RWPE2 (cell line): ENCODE results near the gene NAB2.

Experiments
- ATAC-seq: fragments of 200-7000 bp; cut with Tn5 transposase; 3 replicates; pipeline ENCODE4 v1.9.1; 2021; ENCODE audit warnings: low read depth
- DNase-seq: peaks from one replicate; pipeline ENCODE4 v3.0.0-alpha.2; 2020; ENCODE audit warnings: low spot score
- H3K27ac ChIP-seq: fragments of 450-650 bp; 2 replicates; pipeline ENCODE4 v1.5.1; 2017; ENCODE audit warnings: mild to moderate bottlenecking; ENCODE audit not compliant: poor library complexity, severe bottlenecking
- H3K27me3 ChIP-seq: fragments of 250-450 bp; sonication (Bioruptor Pico); 2 replicates; pipeline ENCODE4 v1.5.1; 2021; ENCODE audit warnings: mild to moderate bottlenecking, moderate library complexity; ENCODE audit not compliant: insufficient read depth, poor library complexity, severe bottlenecking
- H3K36me3 ChIP-seq: fragments of 250-450 bp; sonication (Bioruptor Pico); 2 replicates; pipeline ENCODE4 v1.5.1; 2020; ENCODE audit warnings: low read depth, mild to moderate bottlenecking, moderate library complexity
- H3K4me1 ChIP-seq: fragments of 250-450 bp; sonication (Bioruptor Pico); 2 replicates; pipeline ENCODE4 v1.5.1; 2021; ENCODE audit warnings: mild to moderate bottlenecking, moderate library complexity; ENCODE audit not compliant: insufficient read depth, poor library complexity, severe bottlenecking
- H3K4me3 ChIP-seq: fragments of 250-450 bp; sonication (Bioruptor Pico); 2 replicates; pipeline ENCODE4 v1.5.1; 2021; ENCODE audit warnings: mild to moderate bottlenecking, moderate library complexity; ENCODE audit not compliant: severe bottlenecking
- H3K9me3 ChIP-seq: fragments of 250-450 bp; sonication (Bioruptor Pico); 2 replicates; pipeline ENCODE4 v1.5.1; 2021; ENCODE audit warnings: mild to moderate bottlenecking, moderate library complexity; ENCODE audit not compliant: severe bottlenecking
- TF ChIP-seq, protein P1 (sequence below): fragments of 450-650 bp; IDR thresholded peaks from one replicate; pipeline ENCODE4 v1.5.1; 2017; ENCODE audit warnings: mild to moderate bottlenecking, moderate library complexity; ENCODE audit not compliant: poor library complexity, severe bottlenecking

The NAB2 gene

DNA sequence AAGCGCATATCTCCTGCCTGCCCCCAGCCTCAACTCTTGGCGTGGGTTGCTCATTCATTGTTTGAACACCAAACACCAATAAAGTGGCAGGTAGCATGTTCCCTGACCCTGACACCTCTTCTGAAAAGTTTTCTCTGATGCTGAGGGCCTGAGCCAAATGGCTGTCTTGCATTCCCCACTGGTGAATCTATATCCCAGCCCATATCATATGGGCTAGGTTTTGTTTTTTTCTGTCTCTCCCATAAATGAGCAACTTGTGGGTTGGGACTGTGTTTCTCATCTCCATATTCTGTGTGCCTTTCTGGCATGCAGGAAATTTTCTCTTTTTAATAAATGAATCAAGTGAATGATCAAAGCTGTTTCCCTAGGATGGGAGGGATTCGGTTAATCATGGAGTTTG, 44.0 kb upstream of the NAB2 start:
- no peaks in the 10 kb centered on the region for H3K4me1 ChIP-seq
- TF ChIP-seq, protein P1, sequence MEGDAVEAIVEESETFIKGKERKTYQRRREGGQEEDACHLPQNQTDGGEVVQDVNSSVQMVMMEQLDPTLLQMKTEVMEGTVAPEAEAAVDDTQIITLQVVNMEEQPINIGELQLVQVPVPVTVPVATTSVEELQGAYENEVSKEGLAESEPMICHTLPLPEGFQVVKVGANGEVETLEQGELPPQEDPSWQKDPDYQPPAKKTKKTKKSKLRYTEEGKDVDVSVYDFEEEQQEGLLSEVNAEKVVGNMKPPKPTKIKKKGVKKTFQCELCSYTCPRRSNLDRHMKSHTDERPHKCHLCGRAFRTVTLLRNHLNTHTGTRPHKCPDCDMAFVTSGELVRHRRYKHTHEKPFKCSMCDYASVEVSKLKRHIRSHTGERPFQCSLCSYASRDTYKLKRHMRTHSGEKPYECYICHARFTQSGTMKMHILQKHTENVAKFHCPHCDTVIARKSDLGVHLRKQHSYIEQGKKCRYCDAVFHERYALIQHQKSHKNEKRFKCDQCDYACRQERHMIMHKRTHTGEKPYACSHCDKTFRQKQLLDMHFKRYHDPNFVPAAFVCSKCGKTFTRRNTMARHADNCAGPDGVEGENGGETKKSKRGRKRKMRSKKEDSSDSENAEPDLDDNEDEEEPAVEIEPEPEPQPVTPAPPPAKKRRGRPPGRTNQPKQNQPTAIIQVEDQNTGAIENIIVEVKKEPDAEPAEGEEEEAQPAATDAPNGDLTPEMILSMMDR: no peak
- no peaks in the 10 kb centered on the region for H3K36me3 ChIP-seq
- H3K27ac ChIP-seq: no peak overlapping the region
- no peaks in the 10 kb centered on the region for H3K9me3 ChIP-seq
- H3K4me3 ChIP-seq: no peak overlapping the region
- no peak for ATAC-seq
- DNase-seq: no peak
- no peaks in the 10 kb centered on the region for H3K27me3 ChIP-seq

DNA sequence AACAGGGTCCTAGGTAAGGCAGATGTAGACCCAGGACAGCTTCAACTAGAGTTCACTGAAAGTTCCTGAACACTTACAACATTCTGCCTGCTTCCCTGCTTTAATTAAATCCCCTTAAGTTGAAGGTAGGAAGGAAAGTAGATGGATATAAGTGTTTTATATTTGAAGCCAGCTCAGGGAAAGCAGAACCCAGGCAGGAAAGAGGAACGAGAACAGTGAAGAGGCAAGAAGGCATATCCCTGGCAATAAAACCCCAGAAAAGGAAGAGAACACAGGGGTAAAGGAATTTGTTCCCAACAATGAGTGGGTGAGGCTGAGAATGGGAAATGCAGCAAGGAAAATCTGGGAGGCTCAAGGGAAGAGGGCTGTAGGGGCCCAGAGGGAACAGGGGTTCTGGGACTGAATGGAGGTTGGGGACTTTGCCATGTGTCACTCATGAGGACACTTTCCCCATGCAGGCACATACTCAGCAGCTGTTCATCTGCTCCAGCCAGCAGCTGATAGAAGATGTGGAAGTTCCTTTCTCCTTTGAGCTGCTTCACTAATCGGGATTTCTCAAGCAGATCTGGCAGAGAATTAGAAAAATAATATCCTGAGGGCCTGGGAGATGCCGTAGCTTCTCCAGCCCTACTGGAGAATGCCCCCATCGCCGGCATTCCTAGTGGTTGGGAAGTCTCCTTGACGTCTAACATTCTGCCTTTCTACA, 42.7 kb upstream of the NAB2 start:
- TF ChIP-seq, protein P1: no peak
- ATAC-seq: no peak
- no peaks in the 10 kb centered on the region for H3K4me1 ChIP-seq

DNA sequence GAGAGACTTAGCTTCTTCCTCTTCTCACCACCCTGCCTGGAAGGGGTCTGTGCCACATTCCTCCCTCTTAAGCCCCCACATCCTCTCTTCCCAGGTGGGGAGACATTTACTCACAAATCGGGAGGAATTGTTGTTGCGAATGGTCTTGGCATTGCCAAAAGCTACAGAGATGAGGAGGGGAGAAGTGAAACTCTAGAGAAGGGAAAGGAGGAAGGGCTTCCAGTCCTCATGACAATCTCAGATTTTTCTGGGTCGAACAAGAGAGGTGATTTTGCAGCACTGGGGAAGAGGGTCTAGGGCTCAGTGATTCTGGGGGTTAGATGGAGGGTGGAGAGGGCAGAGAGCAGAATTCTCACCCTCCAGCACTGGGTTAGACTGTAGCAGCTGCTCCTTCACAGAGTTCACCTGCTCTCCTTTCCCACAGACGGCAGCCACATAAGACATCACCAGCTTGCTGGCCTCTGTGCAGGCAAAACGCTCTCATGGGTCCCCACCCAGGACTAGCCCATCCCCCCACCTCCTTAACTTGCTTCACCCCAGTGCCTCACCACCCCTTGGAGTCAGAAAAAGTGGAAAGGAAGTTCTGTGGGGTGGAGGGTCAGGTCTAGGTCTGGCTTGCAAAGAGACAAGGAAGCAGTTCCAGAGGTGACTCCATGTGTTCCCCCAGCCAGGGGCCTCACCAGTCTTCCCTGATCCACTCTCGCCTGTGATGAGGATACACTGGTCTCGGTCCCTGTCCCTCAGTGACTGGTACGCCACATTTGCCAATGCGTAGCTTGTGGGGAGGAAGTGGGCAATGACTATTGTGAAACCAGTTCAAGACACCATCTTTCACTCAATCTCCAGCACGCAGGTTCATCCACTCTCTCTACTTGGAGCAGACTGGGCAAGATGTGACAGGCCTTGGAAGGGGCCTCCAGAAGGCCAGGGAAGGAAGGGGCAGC, 41.7 kb upstream of the NAB2 start:
- no peaks in the 10 kb centered on the region for H3K4me1 ChIP-seq
- H3K36me3 ChIP-seq: no peaks in the 10 kb centered on the region
- H3K4me3 ChIP-seq: no peak overlapping the region
- no peak overlapping the region for H3K27ac ChIP-seq
- TF ChIP-seq, protein P1: no peak
- no peaks in the 10 kb centered on the region for H3K9me3 ChIP-seq
- ATAC-seq (no peak), DNase-seq (no peak)
- no peaks in the 10 kb centered on the region for H3K27me3 ChIP-seq

More for the DNA sequence above, 42.7 kb upstream of the NAB2 start:
- Histone ChIP-seq H3K36me3 (no peaks in the 10 kb centered on the region), H3K4me3 (no peak overlapping the region), H3K27ac (no peak overlapping the region), H3K9me3 (no peaks in the 10 kb centered on the region), H3K27me3 (no peaks in the 10 kb centered on the region)
- no peak for DNase-seq

DNA sequence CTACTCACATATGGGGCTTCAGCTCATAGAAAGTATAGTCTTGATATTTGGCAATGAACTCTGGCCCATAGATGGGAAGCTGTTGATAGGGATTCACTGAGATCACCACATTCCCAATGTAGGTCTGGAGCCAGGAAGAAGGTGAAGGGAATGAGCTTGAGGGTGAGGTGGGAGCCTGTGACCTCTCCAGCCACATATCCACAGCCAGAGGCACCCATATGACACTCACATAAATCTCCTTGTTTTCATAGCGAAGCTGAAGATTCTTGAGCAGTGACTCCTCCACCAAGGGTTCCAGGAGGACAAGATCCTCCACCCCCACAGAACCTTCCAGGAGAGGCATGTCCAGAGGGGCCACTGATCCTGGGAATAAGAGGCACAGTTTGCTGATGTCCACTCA, 40.9 kb upstream of the NAB2 start:
- Histone ChIP-seq H3K4me3 (no peak overlapping the region), H3K36me3 (no peaks in the 10 kb centered on the region), H3K9me3 (no peaks in the 10 kb centered on the region), H3K27me3 (no peaks in the 10 kb centered on the region), H3K4me1 (no peaks in the 10 kb centered on the region), H3K27ac (no peak overlapping the region)
- TF ChIP-seq, protein P1: no peak
- DNase-seq (no peak), ATAC-seq (no peak)
